HL-60/S4 treated with phorbol 12-myristate 13-acetate at 8.2 ng/mL for 4 days and 3 days (cell line): ENCODE data around the gene DENND6B.
"Not testable (repeated sequence)": the region's sequence is repeated elsewhere in the genome, so short reads cannot be mapped to it uniquely, and the experiment has no call there.

ENCODE experiments used
- in situ Hi-C: fragments of 300-500 bp; cut with MboI; formaldehyde crosslinking; loops from 2 replicates; pipeline ENCODE4 v1.15.0; 2022; ENCODE audit warnings: low sequenced_read_pairs

The DENND6B gene

GRCh38 chr22:50326956-50327710, at the start of gene DENND6B:
TSS of gene DENND6B (minus strand) at chr22:50327012. CDS start at chr22:50326988, 24 bp downstream.
- in situ Hi-C loops: loop anchor here (5.0 kb wide), 1 partner anchor 50 kb away; no protein-coding TSS in a partner anchor

- in situ Hi-C loops: no loop called here
These were observed 49.4 kb upstream of the DENND6B start for GRCh38 chr22:50376085-50376651.

GRCh38 chr22:50371101-50371648, 44.4 kb upstream of the DENND6B start:
- in situ Hi-C loops: no loop called here

- in situ Hi-C loops: no loop called here
These were observed 41.1 kb upstream of the DENND6B start for GRCh38 chr22:50367778-50368500.

GRCh38 chr22:50363803-50364194, 37.0 kb upstream of the DENND6B start:
- in situ Hi-C loops: not testable (repeated sequence)

- in situ Hi-C loops: no loop called here
These were observed 36.5 kb upstream of the DENND6B start for GRCh38 chr22:50363166-50363802.

- in situ Hi-C loops: no loop called here
These were observed 34.9 kb upstream of the DENND6B start for GRCh38 chr22:50361688-50362087.

- in situ Hi-C loops: no loop called here
These were observed 34.4 kb upstream of the DENND6B start for GRCh38 chr22:50361222-50361621.

- in situ Hi-C loops: no loop called here
These were observed 33.8 kb upstream of the DENND6B start for GRCh38 chr22:50360578-50360977.

- in situ Hi-C loops: no loop called here
These were observed 30.9 kb upstream of the DENND6B start for GRCh38 chr22:50357756-50358155.

- in situ Hi-C loops: no loop called here
These were observed 30.4 kb upstream of the DENND6B start for GRCh38 chr22:50357222-50357621.

GRCh38 chr22:50356186-50356585, 29.4 kb upstream of the DENND6B start:
- in situ Hi-C loops: no loop called here

- in situ Hi-C loops: no loop called here
These were observed 21.2 kb upstream of the DENND6B start for GRCh38 chr22:50348058-50348457.

GRCh38 chr22:50347157-50347556, 20.3 kb upstream of the DENND6B start:
- in situ Hi-C loops: no loop called here

- in situ Hi-C loops: no loop called here
These were observed 19.7 kb upstream of the DENND6B start for GRCh38 chr22:50346470-50346869.

- in situ Hi-C loops: no loop called here
These were observed 16.7 kb upstream of the DENND6B start for GRCh38 chr22:50343541-50343935.

- in situ Hi-C loops: no loop called here
These were observed 16.1 kb upstream of the DENND6B start, which contains the start of gene PPP6R2 for GRCh38 chr22:50342651-50343540. TSS of gene PPP6R2 (plus strand) at chr22:50343327. CDS start at chr22:50393909, 50,582 bp downstream.

- in situ Hi-C loops: no loop called here
These were observed 15.3 kb upstream of the DENND6B start for GRCh38 chr22:50341977-50342650.
